Stimulated activated CD4-positive, alpha-beta T cell treated with anti-CD3 and anti-CD28 coated beads, Interleukin-2, amount 100 ng/mL, for 48 hours (primary cell): Measurements from ENCODE around the gene MEF2B.

ENCODE experiments used
- DNase-seq, 2 donors: peaks; one replicate each; pipeline ENCODE4 v3.0.0-alpha.2; 2020

Gene MEF2B

DNA sequence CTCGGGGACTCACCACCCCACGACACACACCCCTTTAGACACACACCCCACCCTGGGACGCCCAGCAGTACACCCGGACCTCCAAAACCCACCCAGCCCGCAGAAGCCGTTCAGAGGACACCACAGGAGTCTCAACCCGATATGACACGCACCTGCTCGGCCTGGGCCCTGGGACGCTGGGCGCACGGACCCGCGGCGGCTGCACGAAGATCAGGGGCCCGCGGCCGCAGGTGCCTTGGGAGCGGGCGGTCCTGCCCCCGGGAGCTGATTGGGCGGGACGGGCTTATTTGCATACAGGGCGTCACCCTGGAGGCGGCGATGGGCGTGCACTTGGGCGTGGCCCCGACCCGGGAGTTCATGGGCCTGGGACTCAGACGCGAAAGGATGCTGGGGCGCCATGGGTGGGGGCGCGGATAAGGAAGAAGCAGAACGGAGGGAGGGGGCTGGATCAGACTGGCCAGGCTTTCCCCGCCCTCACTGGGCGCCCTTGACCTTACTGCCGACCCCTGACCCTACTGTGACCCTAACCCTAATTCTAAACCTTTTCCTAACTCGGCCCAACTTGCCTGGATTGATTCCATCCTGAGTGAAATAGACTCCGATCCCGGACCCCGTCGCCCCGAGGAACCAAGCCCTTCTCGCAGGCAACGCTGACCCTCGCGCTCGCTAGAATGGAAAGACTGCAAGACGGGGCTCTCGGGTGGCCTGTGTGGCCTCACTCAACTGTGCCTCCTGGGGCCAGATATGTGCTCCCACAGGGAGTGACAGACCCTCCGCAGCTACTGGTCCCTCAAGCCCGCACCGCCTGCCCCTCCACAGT lies at the start of gene MEF2B:
Gene MEF2B, minus strand, starts transcription at position 211 of the 820 bp plus-strand sequence. CDS start 19,528 bp downstream, outside the sequence.
- DNase-seq = peak; percentile 72 to 76

DNA sequence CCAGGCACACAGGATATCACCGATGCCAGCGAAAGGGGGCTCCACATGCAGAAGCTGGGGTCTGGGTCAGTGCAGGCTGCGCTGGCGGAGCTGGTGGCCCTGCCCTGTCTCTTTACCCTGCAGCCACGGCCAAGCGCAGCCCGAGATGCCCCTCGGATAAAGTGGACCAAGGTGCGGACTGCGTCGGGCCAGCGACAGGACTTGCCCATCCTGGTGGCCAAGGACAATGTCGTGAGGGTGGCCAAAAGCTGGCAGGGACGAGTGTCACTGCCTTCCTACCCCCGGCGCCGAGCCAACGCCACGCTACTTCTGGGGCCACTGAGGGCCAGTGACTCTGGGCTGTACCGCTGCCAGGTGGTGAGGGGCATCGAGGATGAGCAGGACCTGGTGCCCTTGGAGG lies 48.8 kb upstream of the MEF2B start:
- DNase-seq = no peak

GRCh38 chr19:19217099-19217498 lies 47.0 kb upstream of the MEF2B start:
- DNase-seq = no peak

GRCh38 chr19:19215792-19216191 lies 45.7 kb upstream of the MEF2B start:
- DNase-seq = no peak

- peak; percentile 23 to 27 for DNase-seq
Observed at GRCh38 chr19:19214892-19215291, 44.8 kb upstream of the MEF2B start.

GRCh38 chr19:19214159-19214490 lies 44.1 kb upstream of the MEF2B start:
- no peak for DNase-seq

- DNase-seq = no peak
Observed at GRCh38 chr19:19213426-19214158, 43.5 kb upstream of the MEF2B start.

- DNase-seq = no peak
Observed at GRCh38 chr19:19212916-19213315, 42.9 kb upstream of the MEF2B start.

DNA sequence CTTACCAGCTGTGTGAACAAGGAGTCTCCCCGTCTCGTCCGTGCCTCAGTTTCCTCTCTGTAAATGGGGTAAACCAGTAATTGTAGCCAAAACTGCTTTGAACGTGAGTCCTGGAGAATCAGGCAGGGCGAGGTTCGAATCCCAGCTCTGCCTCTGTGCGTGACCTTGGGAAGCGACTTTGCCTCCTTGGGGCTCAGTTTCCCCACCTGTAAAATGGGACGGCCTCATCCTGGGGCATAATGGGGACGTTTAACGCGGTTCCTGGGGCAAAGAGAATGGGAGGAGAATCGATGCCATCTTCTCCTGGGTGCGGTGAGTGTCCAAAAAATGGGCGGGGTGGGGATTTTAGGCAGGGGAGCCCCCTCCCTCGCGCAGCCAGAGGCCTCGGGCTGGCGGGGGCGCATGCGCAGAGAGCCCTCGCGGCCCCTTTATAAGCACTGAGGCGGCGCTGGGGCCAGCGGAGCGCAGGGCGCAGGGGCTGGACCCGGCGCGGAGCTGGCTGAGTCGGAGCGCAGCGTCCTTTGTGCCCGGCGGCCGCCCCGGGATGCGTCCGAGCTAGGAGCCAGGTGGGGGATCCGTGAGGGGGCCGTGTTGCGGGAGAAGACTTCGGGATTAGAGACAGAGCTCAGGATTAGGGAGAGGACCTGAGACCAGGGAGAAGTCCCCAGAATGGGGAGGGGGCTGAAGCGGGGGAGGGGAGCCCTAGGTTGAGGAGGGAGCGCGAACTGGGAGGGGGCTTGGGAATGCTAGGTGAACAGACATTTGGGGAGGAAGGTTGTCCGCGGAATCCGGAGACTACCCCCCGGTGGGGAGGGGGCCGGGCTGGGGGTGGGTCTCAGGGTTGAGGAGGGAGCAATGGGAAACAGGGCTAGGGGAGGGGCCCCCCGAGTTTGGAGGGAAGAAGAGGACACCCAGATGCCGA lies 41.7 kb upstream of the MEF2B start, which contains the start of gene NCAN:
Gene NCAN, plus strand, starts transcription at position 460 of the 922 bp plus-strand sequence. CDS start 4,996 bp downstream, outside the sequence.
- no peak for DNase-seq

DNA sequence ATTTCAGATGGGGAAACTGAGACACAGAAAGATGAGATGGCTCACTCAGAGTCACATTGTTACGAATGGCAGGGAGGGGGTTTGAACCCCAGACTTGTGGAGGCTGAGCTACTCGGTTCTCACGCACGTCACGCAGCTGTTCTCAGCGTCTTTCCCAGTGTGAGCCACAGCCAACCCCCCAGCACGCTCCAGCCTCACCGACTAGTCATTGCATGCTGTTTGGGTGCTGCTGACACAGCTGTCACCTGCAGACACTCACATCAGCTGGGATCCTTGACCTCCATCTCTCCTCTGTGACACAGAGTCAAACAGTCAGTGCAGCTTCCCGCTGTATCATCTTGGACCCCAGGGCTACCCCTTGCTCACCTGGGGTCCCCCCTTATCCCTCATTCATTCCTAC lies 39.3 kb upstream of the MEF2B start:
- DNase-seq = no peak

GRCh38 chr19:19207637-19208572 lies 37.8 kb upstream of the MEF2B start:
- DNase-seq = no peak

DNA sequence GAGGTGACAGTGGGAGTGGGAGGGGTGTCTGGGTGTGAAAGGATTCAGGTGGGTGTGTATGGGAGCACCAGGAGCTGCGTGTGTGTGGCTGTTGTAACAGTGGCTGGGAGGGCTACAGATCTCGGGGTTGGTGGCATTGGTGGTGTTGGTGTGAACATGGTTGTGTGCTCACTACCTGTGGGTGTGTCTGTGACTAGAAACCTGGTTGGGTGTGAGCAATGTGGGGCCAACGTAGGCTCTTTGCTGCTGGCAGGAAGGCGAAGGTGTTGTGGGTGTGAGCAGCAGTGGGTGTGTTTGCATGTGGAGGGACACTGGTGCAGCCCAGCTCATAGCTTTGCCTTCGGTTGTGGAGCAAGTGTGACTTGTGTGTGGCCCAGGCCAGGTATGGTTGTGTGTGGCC lies 36.9 kb upstream of the MEF2B start:
- no peak for DNase-seq

- no peak for DNase-seq
Observed at GRCh38 chr19:19205416-19206410, 35.6 kb upstream of the MEF2B start.

- DNase-seq = no peak
Observed at GRCh38 chr19:19204181-19204580, 34.1 kb upstream of the MEF2B start.

DNA sequence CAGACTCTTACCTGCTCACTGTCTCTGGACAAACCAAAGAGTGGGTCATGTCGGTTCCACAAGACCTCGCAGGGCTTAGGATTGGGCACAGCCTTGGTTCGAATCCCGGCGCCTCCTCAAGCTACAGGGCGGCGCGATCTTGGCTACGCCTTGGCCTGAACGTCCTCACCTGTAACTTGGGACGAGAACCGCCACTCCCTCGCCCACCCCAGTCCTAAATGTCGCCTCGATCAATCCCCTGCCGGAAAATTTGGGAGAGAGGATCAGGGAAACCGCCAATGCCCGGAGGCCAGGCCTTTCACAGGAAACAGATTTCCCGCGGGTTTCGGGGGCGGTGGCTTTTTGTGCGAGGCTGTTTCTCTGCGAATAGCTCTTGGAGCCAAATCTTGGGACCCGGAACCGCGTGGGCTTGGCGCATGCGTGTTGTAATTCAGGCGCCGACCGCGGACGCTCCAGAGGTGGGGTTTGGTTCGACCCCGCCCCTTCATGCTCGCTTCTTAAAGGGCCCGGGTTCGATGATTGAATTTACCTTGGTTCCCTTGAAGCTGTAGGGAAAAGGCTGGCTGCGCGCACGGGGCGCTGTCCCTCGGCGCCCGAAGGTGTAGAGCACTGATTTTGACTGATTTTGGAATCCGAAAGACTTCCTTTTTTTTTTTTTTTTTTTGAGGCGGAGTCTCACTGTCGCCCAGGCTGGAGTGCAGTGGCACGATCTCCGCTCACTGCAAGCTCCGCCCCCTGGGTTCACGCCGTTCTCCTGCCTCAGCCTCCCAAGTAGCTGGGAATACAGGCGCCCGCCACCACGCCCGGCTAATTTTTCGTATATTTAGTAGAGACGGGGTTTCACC lies 33.2 kb upstream of the MEF2B start, which contains the start of gene NR2C2AP:
Gene NR2C2AP, minus strand, starts transcription at position 403 of the 845 bp plus-strand sequence. Its CDS starts 354 bp downstream, at position 49.
- DNase-seq = peak; percentile 92 to 96

- DNase-seq = no peak
Observed at GRCh38 chr19:19202707-19203011, 32.6 kb upstream of the MEF2B start.

DNA sequence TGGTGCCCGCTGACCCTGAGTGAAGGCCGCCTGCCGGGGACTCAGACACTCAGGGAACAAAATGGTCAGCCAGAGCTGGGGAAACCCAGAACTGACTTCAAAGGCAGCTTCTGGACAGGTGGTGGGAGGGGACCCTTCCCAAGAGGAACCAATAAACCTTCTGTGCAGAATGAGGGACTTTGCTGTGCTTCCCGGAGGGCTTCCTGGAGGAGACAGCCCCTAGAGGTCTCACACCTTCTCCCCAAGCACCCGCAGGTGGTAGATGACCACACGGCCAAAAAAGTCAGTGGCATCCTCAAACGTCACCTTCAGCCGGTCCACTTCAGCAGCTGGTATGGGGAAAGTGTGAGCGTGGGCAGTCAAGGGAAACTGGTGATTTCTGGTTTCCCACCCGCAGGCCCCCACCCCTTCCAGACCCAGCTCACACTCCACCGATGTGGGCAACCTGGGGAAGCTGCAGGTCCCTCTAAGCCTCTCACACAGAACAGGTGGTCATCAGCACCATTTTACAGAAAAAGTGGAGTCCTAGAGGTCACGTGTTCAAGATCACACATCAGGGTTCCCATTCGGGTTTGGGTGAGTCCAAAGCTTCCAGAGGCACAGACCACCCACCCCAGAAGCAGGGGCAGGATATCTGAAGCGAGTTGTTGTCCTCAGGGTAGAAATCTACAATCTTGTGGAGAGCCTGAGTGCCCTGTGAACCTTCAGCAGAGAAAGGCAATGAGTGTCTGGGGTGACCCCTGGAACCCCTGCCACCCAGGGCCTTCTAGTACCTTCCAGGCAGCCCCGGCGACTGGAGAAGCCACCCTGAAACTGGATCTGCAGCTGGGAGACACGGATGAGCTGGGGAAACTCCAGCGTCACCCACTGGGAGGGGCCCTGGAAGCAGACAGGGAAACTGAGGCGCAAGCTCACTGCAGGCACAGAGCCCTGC lies 31.9 kb upstream of the MEF2B start:
- no peak for DNase-seq

- DNase-seq = no peak
Observed at GRCh38 chr19:19193926-19194325, 23.9 kb upstream of the MEF2B start.
